G401 (cell line): ENCODE results near the gene COL8A2. TPM values are rescaled to one million over a fixed set of nuclear protein-coding genes. Genes with fewer than 3 reads are reported as not detected.

Experiments
- total RNA-seq: library from RNA; depleted of rRNA; stranded (reverse); fragments of >200 nt; shearing (Covaris generic); gene quantifications from 2 replicates; pipeline ENCODE4 v1.2.3, GENCODE V29; 2014; rRNA removed

The COL8A2 gene
- total RNA-seq, 1 experiment from 2014 or later, result 0.47 TPM

Other genes with a start within 250 kb of the COL8A2 start
- gene AGO1, start 242.0 kb downstream of the COL8A2 start, total RNA-seq, result 6.7 and 11.2 TPM in 2 replicates
- gene AGO3, start 194.1 kb downstream of the COL8A2 start, total RNA-seq, result 10.5 and 36.9 TPM in 2 replicates
- 0.12 TPM in 1 of 2 replicates, not detected in the other for gene TEKT2, start 41.1 kb downstream of the COL8A2 start, total RNA-seq
- 58.2 and 58.5 TPM in 2 replicates for gene ADPRS, start 36.3 kb downstream of the COL8A2 start, total RNA-seq
- gene TRAPPC3, start 24.3 kb upstream of the COL8A2 start, total RNA-seq, result 168 and 173 TPM in 2 replicates
- gene MAP7D1, start 30.9 kb upstream of the COL8A2 start, total RNA-seq, result 117 and 127 TPM in 2 replicates
- gene THRAP3, start 99.2 kb upstream of the COL8A2 start, total RNA-seq, result 83.5 and 115 TPM in 2 replicates
- 1.9 and 4.1 TPM in 2 replicates for gene SH3D21, start 181.1 kb upstream of the COL8A2 start, total RNA-seq
- gene EVA1B, start 198.4 kb upstream of the COL8A2 start, total RNA-seq, result 46.3 and 91.0 TPM in 2 replicates